ENCODE measurements around the gene PTPRA. TPM values are rescaled to one million over a fixed set of nuclear protein-coding genes. Genes with fewer than 3 reads are reported as not detected.

The PTPRA gene
- total and polyA plus RNA-seq, 10 of the 15 experiments (the other 5 are each of a cell fraction or from before 2014, with no cell fraction given), result 3.9 to 62.1 (median 34.6) TPM

- TF ChIP-seq, protein P1, sequence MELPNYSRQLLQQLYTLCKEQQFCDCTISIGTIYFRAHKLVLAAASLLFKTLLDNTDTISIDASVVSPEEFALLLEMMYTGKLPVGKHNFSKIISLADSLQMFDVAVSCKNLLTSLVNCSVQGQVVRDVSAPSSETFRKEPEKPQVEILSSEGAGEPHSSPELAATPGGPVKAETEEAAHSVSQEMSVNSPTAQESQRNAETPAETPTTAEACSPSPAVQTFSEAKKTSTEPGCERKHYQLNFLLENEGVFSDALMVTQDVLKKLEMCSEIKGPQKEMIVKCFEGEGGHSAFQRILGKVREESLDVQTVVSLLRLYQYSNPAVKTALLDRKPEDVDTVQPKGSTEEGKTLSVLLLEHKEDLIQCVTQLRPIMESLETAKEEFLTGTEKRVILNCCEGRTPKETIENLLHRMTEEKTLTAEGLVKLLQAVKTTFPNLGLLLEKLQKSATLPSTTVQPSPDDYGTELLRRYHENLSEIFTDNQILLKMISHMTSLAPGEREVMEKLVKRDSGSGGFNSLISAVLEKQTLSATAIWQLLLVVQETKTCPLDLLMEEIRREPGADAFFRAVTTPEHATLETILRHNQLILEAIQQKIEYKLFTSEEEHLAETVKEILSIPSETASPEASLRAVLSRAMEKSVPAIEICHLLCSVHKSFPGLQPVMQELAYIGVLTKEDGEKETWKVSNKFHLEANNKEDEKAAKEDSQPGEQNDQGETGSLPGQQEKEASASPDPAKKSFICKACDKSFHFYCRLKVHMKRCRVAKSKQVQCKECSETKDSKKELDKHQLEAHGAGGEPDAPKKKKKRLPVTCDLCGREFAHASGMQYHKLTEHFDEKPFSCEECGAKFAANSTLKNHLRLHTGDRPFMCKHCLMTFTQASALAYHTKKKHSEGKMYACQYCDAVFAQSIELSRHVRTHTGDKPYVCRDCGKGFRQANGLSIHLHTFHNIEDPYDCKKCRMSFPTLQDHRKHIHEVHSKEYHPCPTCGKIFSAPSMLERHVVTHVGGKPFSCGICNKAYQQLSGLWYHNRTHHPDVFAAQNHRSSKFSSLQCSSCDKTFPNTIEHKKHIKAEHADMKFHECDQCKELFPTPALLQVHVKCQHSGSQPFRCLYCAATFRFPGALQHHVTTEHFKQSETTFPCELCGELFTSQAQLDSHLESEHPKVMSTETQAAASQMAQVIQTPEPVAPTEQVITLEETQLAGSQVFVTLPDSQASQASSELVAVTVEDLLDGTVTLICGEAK (IDR thresholded peaks at IDR 0.05; ENCODE audit: borderline replicate concordance), result peak; percentile 90
- TF ChIP-seq NFYB (IDR thresholded peaks at IDR 0.05; ENCODE audit: insufficient read depth, low read depth, low read length) (no peak), CREB1 (IDR thresholded peaks at IDR 0.05; ENCODE audit: low read depth) (no peak), STAT3 (IDR thresholded peaks at IDR 0.05; ENCODE audit: low read depth, low read length) (no peak), PRDM15 (CRISPR knock-in tag; IDR thresholded peaks at IDR 0.05) (no peak), SREBF2 (IDR thresholded peaks at IDR 0.05; ENCODE audit: low read length) (no peak), DPF2 (IDR thresholded peaks at IDR 0.05) (peak; percentile 74), ZZZ3 (IDR thresholded peaks at IDR 0.05; ENCODE audit: control insufficient read depth, insufficient read length, low read depth) (no peak), NFIC (IDR thresholded peaks at IDR 0.05; ENCODE audit: low read depth, low read length) (no peak), POLR2AphosphoS2 (IDR thresholded peaks at IDR 0.05; ENCODE audit: low read depth, low read length) (no peak), NR2F1 (conservative IDR thresholded peaks at IDR 0.05) (no peak; the same call in 1 of the 2 replicates), CEBPB (IDR thresholded peaks at IDR 0.05; ENCODE audit: borderline replicate concordance in 1 of 2, low read depth in 2 of 2, low read length in 2 of 2) (no peak), MEF2A (IDR thresholded peaks at IDR 0.05; ENCODE audit: insufficient read depth, low read depth, low read length) (no peak), SP1 (IDR thresholded peaks at IDR 0.05; ENCODE audit: low read depth, low read length) (peak; percentile 12), RAD21 (IDR thresholded peaks at IDR 0.05; ENCODE audit: insufficient read depth, low read depth, low read length) (no peak), SMC3 (IDR thresholded peaks at IDR 0.05; ENCODE audit: borderline replicate concordance, low read length) (no peak), SREBF1 (IDR thresholded peaks at IDR 0.05; ENCODE audit: low read length) (no peak), ELK1 (IDR thresholded peaks at IDR 0.05; ENCODE audit: low read depth, low read length) (peak; percentile 84), JUND (IDR thresholded peaks at IDR 0.05; ENCODE audit: low read depth, low read length) (no peak)
- TF ChIP-seq, protein P2, sequence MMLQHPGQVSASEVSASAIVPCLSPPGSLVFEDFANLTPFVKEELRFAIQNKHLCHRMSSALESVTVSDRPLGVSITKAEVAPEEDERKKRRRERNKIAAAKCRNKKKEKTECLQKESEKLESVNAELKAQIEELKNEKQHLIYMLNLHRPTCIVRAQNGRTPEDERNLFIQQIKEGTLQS (IDR thresholded peaks at IDR 0.05; ENCODE audit: borderline replicate concordance, extremely low read depth, low read depth, low read length), result peak; percentile 85; the same call in 1 of the 2 replicates
Observed at GRCh38 chr20:2840138-2840966, 32.9 kb upstream of the PTPRA start, which contains the start of the genes PCED1A and VPS16 (continued).
